NCI-H146 (cell line): ENCODE measurements around the gene TMEM190.

Source experiments
- DNase-seq: peaks from one replicate; lab custom pipeline; 2025; lab: John Stamatoyannopoulos, UW

TMEM190 gene

GRCh38 chr19:55372316-55373081, 4.1 kb upstream of the TMEM190 start:
- no peak for DNase-seq

GRCh38 chr19:55373306-55373992, 3.2 kb upstream of the TMEM190 start:
- DNase-seq = no peak

- DNase-seq = peak; percentile 27
These were observed 2.5 kb upstream of the TMEM190 start for GRCh38 chr19:55373993-55374757.

- DNase-seq = no peak
These were observed 918 bp downstream of the TMEM190 start for GRCh38 chr19:55377356-55378131.

GRCh38 chr19:55379174-55379573, 2.5 kb downstream of the TMEM190 start:
- no peak for DNase-seq

GRCh38 chr19:55382013-55382412, 5.4 kb downstream of the TMEM190 start:
- no peak for DNase-seq

- no peak for DNase-seq
These were observed 6.0 kb downstream of the TMEM190 start for GRCh38 chr19:55382522-55383054.

GRCh38 chr19:55383279-55384130, 6.9 kb downstream of the TMEM190 start:
- peak; percentile 79 for DNase-seq

- peak; percentile 79 for DNase-seq
These were observed 7.7 kb downstream of the TMEM190 start, which contains the start of gene TMEM238 for GRCh38 chr19:55384131-55384919. Gene TMEM238, minus strand, starts transcription at chr19:55384292. Its CDS starts 33 bp downstream, at chr19:55384259.

- DNase-seq = peak; percentile 96
These were observed 8.5 kb downstream of the TMEM190 start for GRCh38 chr19:55384920-55385723.

- DNase-seq = peak; percentile 99
These were observed 9.3 kb downstream of the TMEM190 start, which contains the start of gene RPL28 for GRCh38 chr19:55385724-55386492. Gene RPL28, plus strand, starts transcription at chr19:55385932. Its CDS starts 426 bp downstream, at chr19:55386358.

GRCh38 chr19:55386493-55386971, 9.9 kb downstream of the TMEM190 start:
- no peak for DNase-seq

GRCh38 chr19:55387736-55388497, 11.3 kb downstream of the TMEM190 start:
- DNase-seq = no peak

GRCh38 chr19:55389386-55390317, 13.0 kb downstream of the TMEM190 start:
- no peak for DNase-seq

GRCh38 chr19:55390461-55390880, 13.8 kb downstream of the TMEM190 start:
- peak; percentile 81 for DNase-seq

- no peak for DNase-seq
These were observed 14.6 kb downstream of the TMEM190 start for GRCh38 chr19:55391191-55391670.
